OCI-LY1 (cell line): ENCODE data around the gene DNAJB6.
A peak's percentile ranks its signal among the peaks of the same experiment; 100 is the strongest.

Experiments
- H2AFZ ChIP-seq: fragments of 200-600 bp; sonication (generic), shearing (Covaris generic); 2 replicates; pipeline ENCODE4 v1.6.0; 2014; ENCODE audit warnings: antibody characterized with exemption, mild to moderate bottlenecking, low read length
- H3F3A ChIP-seq: fragments of 200-600 bp; sonication (generic), shearing (Covaris generic); 2 replicates; pipeline ENCODE4 v1.6.0; 2014; ENCODE audit warnings: mild to moderate bottlenecking, antibody characterized with exemption, low read length, moderate library complexity; ENCODE audit not compliant: insufficient read depth
- H3K27ac ChIP-seq: fragments of 200-600 bp; sonication (generic); 2 replicates; pipeline ENCODE4 v1.5.1; 2014; ENCODE audit warnings: low read length, mixed run types, mild to moderate bottlenecking, low read depth; ENCODE audit not compliant: poor library complexity, severe bottlenecking
- H3K27me3 ChIP-seq: fragments of 200-600 bp; sonication (generic); 2 replicates; pipeline ENCODE4 v1.6.0; 2014; ENCODE audit warnings: antibody characterized with exemption, mild to moderate bottlenecking, low read length, moderate library complexity; ENCODE audit not compliant: insufficient read depth
- H3K36me3 ChIP-seq: fragments of 200-600 bp; sonication (generic); 2 replicates; pipeline ENCODE4 v1.6.1; 2014; ENCODE audit warnings: mild to moderate bottlenecking, antibody characterized with exemption, low read length, moderate library complexity, mixed read lengths; ENCODE audit not compliant: insufficient read depth
- H3K4me1 ChIP-seq: fragments of 200-600 bp; sonication (generic); 2 replicates; pipeline ENCODE4 v1.5.1; 2014; ENCODE audit warnings: mild to moderate bottlenecking, low read length, moderate library complexity; ENCODE audit not compliant: insufficient read depth, severe bottlenecking
- H3K4me2 ChIP-seq: fragments of 200-600 bp; sonication (generic), shearing (Covaris generic); 2 replicates; pipeline ENCODE4 v1.6.1; 2014; ENCODE audit warnings: low read length
- H3K4me3 ChIP-seq: fragments of 200-600 bp; sonication (generic); 2 replicates; pipeline ENCODE4 v1.5.1; 2014; ENCODE audit warnings: low read length, low read depth, mild to moderate bottlenecking, mixed read lengths; ENCODE audit not compliant: poor library complexity, severe bottlenecking
- H3K79me2 ChIP-seq: fragments of 200-600 bp; shearing (Covaris generic); 2 replicates; pipeline ENCODE4 v1.6.1; 2016; ENCODE audit warnings: mixed run types, low read length, mixed read lengths; ENCODE audit not compliant: insufficient read depth
- H3K9ac ChIP-seq: fragments of 200-600 bp; sonication (generic), shearing (Covaris generic); 2 replicates; pipeline ENCODE4 v1.6.1; 2014; ENCODE audit warnings: mild to moderate bottlenecking, low read length, mixed read lengths
- H3K9me2 ChIP-seq: fragments of 200-600 bp; sonication (generic), shearing (Covaris generic); 2 replicates; pipeline ENCODE4 v1.6.1; 2014; ENCODE audit warnings: low read depth, mild to moderate bottlenecking, low read length, mixed read lengths
- H3K9me3 ChIP-seq: fragments of 200-600 bp; shearing (Covaris generic); 2 replicates; pipeline ENCODE4 v1.6.1; 2014; ENCODE audit warnings: low read length, mixed read lengths
- H4K20me1 ChIP-seq: fragments of 200-600 bp; sonication (generic), shearing (Covaris generic); 2 replicates; pipeline ENCODE4 v1.6.0; 2016; ENCODE audit warnings: mild to moderate bottlenecking, low read length; ENCODE audit not compliant: insufficient read depth
- CTCF ChIP-seq: fragments of 200-600 bp; sonication (generic), shearing (Covaris generic); IDR thresholded peaks from 2 replicates; pipeline ENCODE4 v1.5.1; 2017; ENCODE audit warnings: mild to moderate bottlenecking, antibody characterized with exemption, low read length, moderate library complexity, mixed read lengths
- EZH2 ChIP-seq: fragments of 200-600 bp; sonication (generic), shearing (Covaris generic); IDR thresholded peaks from 2 replicates; pipeline ENCODE4 v1.8.0; 2017; ENCODE audit warnings: borderline replicate concordance, mixed run types, mild to moderate bottlenecking, antibody characterized with exemption, low read length, moderate library complexity, mixed read lengths

The DNAJB6 gene

GRCh38 chr7:157297185-157297584 lies 39.6 kb upstream of the DNAJB6 start:
- no peaks in the 10 kb centered on the region for H3F3A ChIP-seq
- no peak overlapping the region for H2AFZ ChIP-seq
- H3K9me3 ChIP-seq = no peaks in the 10 kb centered on the region
- no peak overlapping the region for H3K4me3 ChIP-seq
- H3K9ac ChIP-seq = no peak overlapping the region
- peaks cover 20% of the 10 kb centered on the region for H3K4me1 ChIP-seq
- H3K4me2 ChIP-seq = no peak overlapping the region
- H3K36me3 ChIP-seq = no peaks in the 10 kb centered on the region
- TF ChIP-seq CTCF = no peak
- no peak for TF ChIP-seq EZH2
- H4K20me1 ChIP-seq = no peaks in the 10 kb centered on the region
- no peaks in the 10 kb centered on the region for H3K9me2 ChIP-seq
- H3K27ac ChIP-seq = no peak overlapping the region
- H3K27me3 ChIP-seq = peaks cover 15% of the 10 kb centered on the region; the same call in 1 of the 2 replicates
- no peaks in the 10 kb centered on the region for H3K79me2 ChIP-seq

- Histone ChIP-seq H3K9ac (no peak overlapping the region), H3K79me2 (no peaks in the 10 kb centered on the region), H3K36me3 (no peaks in the 10 kb centered on the region), H3K4me2 (no peak overlapping the region), H2AFZ (no peak overlapping the region), H3F3A (no peaks in the 10 kb centered on the region), H4K20me1 (no peaks in the 10 kb centered on the region), H3K9me2 (no peaks in the 10 kb centered on the region), H3K27me3 (peaks cover 8% of the 10 kb centered on the region; the same call in 1 of the 2 replicates), H3K4me1 (peaks cover 27% of the 10 kb centered on the region), H3K4me3 (no peak overlapping the region), H3K9me3 (no peaks in the 10 kb centered on the region), H3K27ac (no peak overlapping the region)
- TF ChIP-seq EZH2 (no peak), CTCF (no peak)
These were observed 37.5 kb upstream of the DNAJB6 start for GRCh38 chr7:157299317-157299612.

GRCh38 chr7:157299613-157300368 lies 37.0 kb upstream of the DNAJB6 start:
- Histone ChIP-seq H3K4me2 (no peak overlapping the region), H3F3A (no peaks in the 10 kb centered on the region), H3K27me3 (peaks cover 7% of the 10 kb centered on the region; the same call in 1 of the 2 replicates), H4K20me1 (no peaks in the 10 kb centered on the region), H3K4me1 (peaks cover 27% of the 10 kb centered on the region), H3K36me3 (no peaks in the 10 kb centered on the region), H3K79me2 (no peaks in the 10 kb centered on the region), H3K9ac (no peak overlapping the region), H3K9me3 (no peaks in the 10 kb centered on the region), H3K4me3 (no peak overlapping the region), H3K27ac (no peak overlapping the region), H3K9me2 (no peaks in the 10 kb centered on the region), H2AFZ (no peak overlapping the region)
- TF ChIP-seq CTCF (peak; percentile 9; the same call in 1 of the 2 replicates), EZH2 (no peak)
